GM12873 (cell line): Measurements from ENCODE around the gene CD19.

Experiments
- CTCF ChIP-seq: IDR thresholded peaks from 2 replicates; pipeline ENCODE4 v1.5.1; 2012; ENCODE audit warnings: low read depth, mild to moderate bottlenecking, moderate library complexity, low read length, control low read depth; ENCODE audit not compliant: insufficient read depth; ENCODE audit errors: missing control alignments

Gene CD19

DNA sequence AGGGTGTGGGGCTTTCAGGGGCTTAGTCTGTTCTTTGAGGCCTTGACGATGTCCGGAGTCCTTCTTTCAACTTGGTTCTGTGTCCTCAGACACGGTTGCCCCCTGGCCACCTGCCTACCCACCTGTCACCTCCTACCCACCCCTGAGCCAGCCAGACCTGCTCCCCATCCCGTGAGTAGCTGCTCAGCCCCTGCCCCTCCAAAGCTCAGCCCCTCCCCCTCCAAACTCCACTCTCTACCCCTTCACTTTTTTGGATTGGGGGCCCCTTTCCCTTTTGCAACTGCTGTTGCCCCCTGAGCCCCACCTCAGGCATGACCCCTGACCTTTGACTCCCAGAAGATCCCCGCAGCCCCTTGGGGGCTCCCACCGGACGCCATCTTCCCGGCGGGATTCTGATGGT is 54.3 kb downstream of the CD19 start:
- no peak for TF ChIP-seq CTCF

GRCh38 chr16:28986492-28986891 is 54.7 kb downstream of the CD19 start:
- TF ChIP-seq CTCF, result no peak

DNA sequence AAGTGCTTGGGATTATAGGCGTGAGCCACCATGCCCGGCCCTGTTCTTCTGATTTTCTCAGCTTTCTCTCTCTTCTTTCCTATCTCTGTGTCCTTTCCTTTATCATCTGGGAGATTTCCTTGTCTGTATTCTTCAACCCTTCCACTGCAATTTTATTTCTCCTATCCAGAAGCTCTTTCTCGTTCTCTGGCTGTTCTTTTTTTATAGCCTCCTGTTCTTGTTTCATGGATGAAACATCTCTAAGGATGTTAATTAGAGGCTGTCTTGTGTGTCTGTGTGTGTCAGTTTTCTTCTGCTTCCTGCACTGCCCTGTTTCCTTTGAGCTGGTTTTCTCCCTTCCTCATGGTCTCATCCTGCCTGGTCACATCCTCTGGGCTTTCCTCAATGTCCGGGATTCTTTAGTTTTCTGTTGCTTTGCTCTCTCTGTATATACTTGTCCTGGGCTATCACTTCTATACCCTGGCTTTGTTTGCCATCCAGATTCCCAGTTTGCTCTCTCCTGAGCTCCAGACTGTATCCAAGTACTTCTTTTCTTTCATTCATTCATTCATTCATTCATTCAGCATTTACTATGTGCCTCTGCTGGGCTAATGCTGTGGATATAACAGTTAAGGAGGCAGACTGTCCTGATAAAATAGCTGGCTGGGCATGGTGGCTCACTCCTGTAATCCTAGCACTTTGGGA is 55.5 kb downstream of the CD19 start:
- no peak for TF ChIP-seq CTCF
